ENCODE results near the gene PODN. TPM values are rescaled to one million over a fixed set of nuclear protein-coding genes. Genes with fewer than 3 reads are reported as not detected.

The PODN gene
- total RNA-seq, 4 donors from 2014 or later: 209 to 1,182 (median 700) TPM

DNA sequence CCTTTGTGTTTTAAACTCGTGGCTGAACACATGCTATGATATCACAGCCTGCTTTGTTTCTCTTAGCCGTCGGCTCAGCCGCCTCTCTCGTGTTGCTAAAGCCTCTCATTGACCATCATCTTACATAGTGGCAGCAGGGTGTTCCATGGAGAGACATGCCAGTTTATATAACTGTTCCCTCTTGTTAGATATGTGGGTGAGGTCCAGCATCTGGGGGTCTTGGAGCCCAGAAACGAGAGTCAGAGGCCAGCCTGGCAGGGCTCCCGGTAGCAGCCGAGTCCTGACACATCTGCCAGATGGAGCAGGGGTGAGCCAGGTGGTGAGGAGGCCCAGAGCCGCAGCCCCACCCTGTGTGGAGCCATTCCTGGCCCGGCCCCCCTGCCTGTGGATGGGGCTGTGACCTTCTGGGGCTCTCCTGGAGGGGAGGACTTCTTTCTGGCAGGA lies 11.9 kb downstream of the PODN start:
- peak overlapping the region; percentile 37 to 86 (median 70) for H3K27ac ChIP-seq
- H3K4me1 ChIP-seq: peaks cover 0 to 34% (median 0%) of the 10 kb centered on the region in 4 donors
- DNase-seq (ENCODE audit: low spot score in 2 of 2): peak; percentile 49 to 63
- peaks cover 0 to 51% (median 0%) of the 10 kb centered on the region in 3 donors for H3K36me3 ChIP-seq
- no peaks in the 10 kb centered on the region for H3K27me3 ChIP-seq
- TF ChIP-seq, protein P1, sequence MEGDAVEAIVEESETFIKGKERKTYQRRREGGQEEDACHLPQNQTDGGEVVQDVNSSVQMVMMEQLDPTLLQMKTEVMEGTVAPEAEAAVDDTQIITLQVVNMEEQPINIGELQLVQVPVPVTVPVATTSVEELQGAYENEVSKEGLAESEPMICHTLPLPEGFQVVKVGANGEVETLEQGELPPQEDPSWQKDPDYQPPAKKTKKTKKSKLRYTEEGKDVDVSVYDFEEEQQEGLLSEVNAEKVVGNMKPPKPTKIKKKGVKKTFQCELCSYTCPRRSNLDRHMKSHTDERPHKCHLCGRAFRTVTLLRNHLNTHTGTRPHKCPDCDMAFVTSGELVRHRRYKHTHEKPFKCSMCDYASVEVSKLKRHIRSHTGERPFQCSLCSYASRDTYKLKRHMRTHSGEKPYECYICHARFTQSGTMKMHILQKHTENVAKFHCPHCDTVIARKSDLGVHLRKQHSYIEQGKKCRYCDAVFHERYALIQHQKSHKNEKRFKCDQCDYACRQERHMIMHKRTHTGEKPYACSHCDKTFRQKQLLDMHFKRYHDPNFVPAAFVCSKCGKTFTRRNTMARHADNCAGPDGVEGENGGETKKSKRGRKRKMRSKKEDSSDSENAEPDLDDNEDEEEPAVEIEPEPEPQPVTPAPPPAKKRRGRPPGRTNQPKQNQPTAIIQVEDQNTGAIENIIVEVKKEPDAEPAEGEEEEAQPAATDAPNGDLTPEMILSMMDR (IDR thresholded peaks at IDR 0.05): no peak
- peak; percentile 39 to 67 for TF ChIP-seq EP300 (IDR thresholded peaks at IDR 0.05)
- no peak overlapping the region for H3K4me3 ChIP-seq
- no peaks in the 10 kb centered on the region for H3K9me3 ChIP-seq
- WGBS, 2 donors: 21 to 39% methylated on average over 6 to 9 of the region's 10 CpGs

DNA sequence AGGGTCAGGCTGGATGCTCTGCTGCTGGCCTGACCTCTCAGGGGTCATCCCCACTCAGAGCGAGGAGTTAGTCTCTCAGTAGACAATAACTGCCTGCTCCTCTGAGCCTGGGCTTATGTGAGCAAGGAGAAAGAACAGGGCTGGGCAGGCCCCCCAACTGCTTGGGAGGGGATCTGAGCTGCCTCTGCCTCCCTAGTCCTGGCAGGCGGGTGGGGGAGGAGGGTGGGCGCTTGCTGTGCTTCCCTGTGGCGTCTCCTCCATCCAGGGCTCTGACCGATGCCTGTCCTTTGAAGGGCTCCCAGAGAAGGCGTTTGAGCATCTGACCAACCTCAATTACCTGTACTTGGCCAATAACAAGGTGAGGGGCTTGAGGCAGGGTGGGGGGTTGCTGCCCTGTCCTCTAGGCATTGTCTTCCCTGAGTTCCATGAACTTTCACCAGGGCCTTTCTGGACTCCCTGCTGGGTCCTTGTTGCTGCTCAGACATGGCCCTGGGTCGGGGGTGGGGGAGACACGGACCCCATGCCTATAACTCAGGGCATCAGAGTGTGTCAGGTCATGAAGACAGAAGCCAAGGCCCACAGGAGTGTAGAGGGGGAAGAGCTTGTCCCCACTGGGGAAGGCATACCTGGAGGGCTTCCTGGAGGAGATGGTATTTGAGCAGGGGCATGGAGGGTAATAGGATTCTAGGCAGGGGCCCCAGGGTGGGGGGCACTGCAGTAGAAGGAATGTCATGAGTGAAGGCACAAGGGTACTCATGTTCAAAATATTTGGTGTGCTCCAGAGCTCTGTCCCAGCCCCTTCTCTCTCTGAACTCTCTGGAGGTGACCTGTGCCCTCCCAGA lies 12.5 kb downstream of the PODN start:
- peak overlapping the region; percentile 37 to 86 (median 70) for H3K27ac ChIP-seq
- TF ChIP-seq POLR2A (IDR thresholded peaks at IDR 0.05) (no peak), EP300 (IDR thresholded peaks at IDR 0.05) (no peak)
- TF ChIP-seq, protein P1 (IDR thresholded peaks at IDR 0.05): no peak
- no peaks in the 10 kb centered on the region for H3K27me3 ChIP-seq
- 71 to 75% methylated on average over 7 of the region's 8 CpGs for whole genome bisulfite sequencing, 2 donors
- no peaks in the 10 kb centered on the region for H3K9me3 ChIP-seq
- H3K4me1 ChIP-seq: peaks cover 0 to 27% (median 0%) of the 10 kb centered on the region in 4 donors
- DNase-seq (ENCODE audit: low spot score in 2 of 2): peak in 1 of 2 donors; percentile 8
- peaks cover 0 to 52% (median 0%) of the 10 kb centered on the region in 3 donors for H3K36me3 ChIP-seq
- no peak overlapping the region for H3K4me3 ChIP-seq

DNA sequence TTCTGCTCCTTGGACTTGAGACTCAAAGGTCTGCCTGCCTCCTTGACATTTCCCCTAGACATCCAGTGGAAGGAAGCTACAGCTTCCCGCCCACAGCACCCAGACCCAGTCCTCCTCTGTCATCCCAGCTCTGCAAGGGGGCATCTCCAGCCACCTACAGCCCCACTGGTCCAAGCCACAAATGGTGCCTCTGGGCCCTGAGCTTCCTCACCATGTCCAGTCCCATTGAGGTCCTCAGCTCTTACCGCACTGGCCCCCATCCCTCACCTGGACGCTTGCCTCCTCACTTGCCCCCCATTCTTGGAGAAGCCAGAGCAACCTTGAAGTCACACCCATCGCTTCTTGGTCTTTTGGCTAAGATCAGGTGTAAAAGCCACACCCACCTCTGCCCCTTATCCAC lies 13.2 kb downstream of the PODN start:
- H3K4me3 ChIP-seq: no peak overlapping the region
- peaks cover 0 to 51% (median 0%) of the 10 kb centered on the region in 3 donors for H3K36me3 ChIP-seq
- TF ChIP-seq POLR2A (IDR thresholded peaks at IDR 0.05) (no peak), EP300 (IDR thresholded peaks at IDR 0.05) (no peak)
- TF ChIP-seq, protein P1 (IDR thresholded peaks at IDR 0.05): no peak
- no peaks in the 10 kb centered on the region for H3K27me3 ChIP-seq
- peaks cover 0 to 27% (median 0%) of the 10 kb centered on the region in 4 donors for H3K4me1 ChIP-seq
- WGBS, 2 donors: 97% methylated on average over 4 of the region's 4 CpGs
- peak overlapping the region in 2 of 4 donors; percentile 40 to 86 for H3K27ac ChIP-seq
- peak in 1 of 2 donors; percentile 10 for DNase-seq (ENCODE audit: low spot score in 2 of 2)
- no peaks in the 10 kb centered on the region for H3K9me3 ChIP-seq

DNA sequence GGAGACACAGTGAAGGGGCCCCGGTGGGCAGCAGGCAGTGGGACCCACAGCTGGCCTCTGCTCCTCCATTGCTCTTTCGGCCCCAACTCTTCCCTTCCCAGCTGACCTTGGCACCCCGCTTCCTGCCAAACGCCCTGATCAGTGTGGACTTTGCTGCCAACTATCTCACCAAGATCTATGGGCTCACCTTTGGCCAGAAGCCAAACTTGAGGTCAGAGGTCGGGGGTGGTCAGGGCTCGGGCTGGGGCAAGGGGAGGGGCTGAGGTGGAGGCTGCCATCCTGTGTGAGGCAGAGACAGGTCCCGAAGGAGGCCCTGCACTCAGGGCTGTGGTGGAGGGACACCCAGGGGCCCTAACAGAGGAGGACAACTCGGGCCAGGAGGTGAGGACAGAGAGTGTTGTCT lies 13.7 kb downstream of the PODN start:
- 60 to 65% methylated on average over 8 of the region's 8 CpGs for WGBS, 2 donors
- H3K27ac ChIP-seq: peak overlapping the region in 2 of 4 donors; percentile 40 to 86

More for the DNA sequence above, 13.7 kb downstream of the PODN start:
- no peaks in the 10 kb centered on the region for H3K9me3 ChIP-seq
- peak in 1 of 2 donors; percentile 12 for DNase-seq (ENCODE audit: low spot score in 2 of 2)
- peaks cover 0 to 27% (median 0%) of the 10 kb centered on the region in 4 donors for H3K4me1 ChIP-seq
- H3K36me3 ChIP-seq: peaks cover 0 to 52% (median 0%) of the 10 kb centered on the region in 3 donors
- H3K4me3 ChIP-seq: no peak overlapping the region
- H3K27me3 ChIP-seq: no peaks in the 10 kb centered on the region
- TF ChIP-seq, protein P1 (IDR thresholded peaks at IDR 0.05): no peak
- no peak for TF ChIP-seq POLR2A (IDR thresholded peaks at IDR 0.05)
- TF ChIP-seq EP300 (IDR thresholded peaks at IDR 0.05): no peak

Measured in tibial nerve (tissue), 4 donors.